Measurements from ENCODE around the gene HLF. TPM values are rescaled to one million over a fixed set of nuclear protein-coding genes. Genes with fewer than 3 reads are reported as not detected.

HLF gene
- total RNA-seq, 1 experiment from 2014 or later = 3.2 TPM

- ChIA-PET CTCF (no interaction called here), POLR2A (ENCODE audit: low non-redundant PET) (interaction anchor here (0.7 kb wide), 1 partner anchor 9 kb away, joined by 4 read pairs; no protein-coding TSS in a partner anchor)
- Histone ChIP-seq H3K27me3 (replicated peaks; ENCODE audit: insufficient read depth, low read depth, low read length, poor library complexity) (no peaks in the 10 kb centered on the region), H3K9me3 (ENCODE audit: low read depth, low read length, poor library complexity, severe bottlenecking) (no peaks in the 10 kb centered on the region), H3K27ac (ENCODE audit: low read depth, low read length, poor library complexity, severe bottlenecking) (no peak overlapping the region), H3K4me3 (ENCODE audit: low read depth, low read length, poor library complexity, severe bottlenecking) (no peak overlapping the region), H3K4me1 (ENCODE audit: insufficient read depth, low read length, poor library complexity, severe bottlenecking) (no peaks in the 10 kb centered on the region), H3K36me3 (ENCODE audit: insufficient read depth, low read length, poor library complexity, severe bottlenecking) (no peaks in the 10 kb centered on the region)
- no peak for DNase-seq (ENCODE audit: low spot score)
- no TSS peak for BruUV-seq (replicated peaks)
- intact Hi-C loops (cut with micrococcal nuclease; ENCODE audit: unreplicated experiment) = no loop called here
- TF ChIP-seq CTCF (conservative IDR thresholded peaks at IDR 0.05; ENCODE audit: low read depth, low read length) = no peak
These were observed 70.9 kb downstream of the HLF start for GRCh38 chr17:55335625-55336024.

- no peak for DNase-seq (ENCODE audit: low spot score)
- Histone ChIP-seq H3K4me1 (ENCODE audit: insufficient read depth, low read length, poor library complexity, severe bottlenecking) (no peaks in the 10 kb centered on the region), H3K27me3 (replicated peaks; ENCODE audit: insufficient read depth, low read depth, low read length, poor library complexity) (no peaks in the 10 kb centered on the region), H3K9me3 (ENCODE audit: low read depth, low read length, poor library complexity, severe bottlenecking) (no peaks in the 10 kb centered on the region), H3K36me3 (ENCODE audit: insufficient read depth, low read length, poor library complexity, severe bottlenecking) (no peaks in the 10 kb centered on the region), H3K4me3 (ENCODE audit: low read depth, low read length, poor library complexity, severe bottlenecking) (no peak overlapping the region), H3K27ac (ENCODE audit: low read depth, low read length, poor library complexity, severe bottlenecking) (no peak overlapping the region)
- ChIA-PET CTCF (no interaction called here), POLR2A (ENCODE audit: low non-redundant PET) (no interaction called here)
- intact Hi-C loops (cut with micrococcal nuclease; ENCODE audit: unreplicated experiment) = no loop called here
- no peak for TF ChIP-seq CTCF (conservative IDR thresholded peaks at IDR 0.05; ENCODE audit: low read depth, low read length)
- TF ChIP-seq EZH2 (IDR thresholded peaks at IDR 0.05; ENCODE audit: borderline replicate concordance, low read depth, low read length, poor library complexity, severe bottlenecking) = no peak
- BruUV-seq (replicated peaks) = no TSS peak
These were observed 71.7 kb downstream of the HLF start for GRCh38 chr17:55336426-55336825.

- TF ChIP-seq CTCF (conservative IDR thresholded peaks at IDR 0.05; ENCODE audit: low read depth, low read length) (no peak), EZH2 (IDR thresholded peaks at IDR 0.05; ENCODE audit: borderline replicate concordance, low read depth, low read length, poor library complexity, severe bottlenecking) (no peak)
- ChIA-PET POLR2A (ENCODE audit: low non-redundant PET) (no interaction called here), CTCF (no interaction called here)
- no TSS peak for BruUV-seq (replicated peaks)
- Histone ChIP-seq H3K27ac (ENCODE audit: low read depth, low read length, poor library complexity, severe bottlenecking) (no peak overlapping the region), H3K9me3 (ENCODE audit: low read depth, low read length, poor library complexity, severe bottlenecking) (no peaks in the 10 kb centered on the region), H3K36me3 (ENCODE audit: insufficient read depth, low read length, poor library complexity, severe bottlenecking) (no peaks in the 10 kb centered on the region), H3K4me1 (ENCODE audit: insufficient read depth, low read length, poor library complexity, severe bottlenecking) (no peaks in the 10 kb centered on the region), H3K27me3 (replicated peaks; ENCODE audit: insufficient read depth, low read depth, low read length, poor library complexity) (no peaks in the 10 kb centered on the region), H3K4me3 (ENCODE audit: low read depth, low read length, poor library complexity, severe bottlenecking) (no peak overlapping the region)
- no peak for DNase-seq (ENCODE audit: low spot score)
- intact Hi-C loops (cut with micrococcal nuclease; ENCODE audit: unreplicated experiment) = no loop called here
These were observed 75.4 kb downstream of the HLF start for GRCh38 chr17:55340176-55340575.

Measured in A673 (cell line).